Hepatocyte (in vitro differentiated cells): ENCODE data around the gene ERAS. TPM values are rescaled to one million over a fixed set of nuclear protein-coding genes. Genes with fewer than 3 reads are reported as not detected.

Experiments
- DNase-seq: peaks from one replicate; pipeline ENCODE4 v3.0.0-alpha.2; 2016; ENCODE audit warnings: low spot score
- H2AFZ ChIP-seq: fragments of 200-600 bp; sonication (generic); 2 replicates; pipeline ENCODE4 v1.6.0; 2016; ENCODE audit warnings: antibody characterized with exemption, mild to moderate bottlenecking
- H3K27ac ChIP-seq: fragments of 200-600 bp; sonication (generic); 2 replicates; pipeline ENCODE4 v1.5.1; 2016; ENCODE audit warnings: mild to moderate bottlenecking
- H3K27me3 ChIP-seq: fragments of 200-600 bp; sonication (generic); 2 replicates; pipeline ENCODE4 v1.6.1; 2016
- H3K36me3 ChIP-seq: fragments of 200-600 bp; sonication (generic); replicated peaks from 2 replicates; pipeline ENCODE4 v1.5.1; 2016; ENCODE audit warnings: low read depth; ENCODE audit not compliant: insufficient read depth
- H3K4me1 ChIP-seq: fragments of 200-600 bp; sonication (generic); 2 replicates; pipeline ENCODE4 v1.5.1; 2016; ENCODE audit warnings: mild to moderate bottlenecking, moderate library complexity; ENCODE audit not compliant: insufficient read depth
- H3K4me2 ChIP-seq: fragments of 200-600 bp; sonication (generic); 2 replicates; pipeline ENCODE4 v1.6.0; 2016
- H3K4me3 ChIP-seq: fragments of 200-600 bp; sonication (generic); 2 replicates; pipeline ENCODE4 v1.5.1; 2016; ENCODE audit warnings: mild to moderate bottlenecking
- H3K79me2 ChIP-seq: fragments of 200-600 bp; sonication (generic); 2 replicates; pipeline ENCODE4 v1.6.0; 2017; ENCODE audit warnings: mild to moderate bottlenecking
- H3K9me2 ChIP-seq: fragments of 200-600 bp; sonication (generic); replicated peaks from 2 replicates; pipeline ENCODE4 v1.6.0; 2017; ENCODE audit warnings: mild to moderate bottlenecking; ENCODE audit not compliant: insufficient read depth
- H3K9me3 ChIP-seq: fragments of 200-600 bp; sonication (generic); 2 replicates; pipeline ENCODE4 v1.5.1; 2016; ENCODE audit warnings: low read depth, mild to moderate bottlenecking
- H4K20me1 ChIP-seq: fragments of 200-600 bp; sonication (generic); 2 replicates; pipeline ENCODE4 v1.6.0; 2016; ENCODE audit warnings: mild to moderate bottlenecking; ENCODE audit not compliant: insufficient read depth, poor library complexity, severe bottlenecking
- CTCF ChIP-seq: fragments of 200-600 bp; sonication (generic); IDR thresholded peaks from 2 replicates; pipeline ENCODE4 v1.5.1; 2016; ENCODE audit warnings: antibody characterized with exemption, mild to moderate bottlenecking; ENCODE audit not compliant: poor library complexity
- EZH2 ChIP-seq: fragments of 200-600 bp; sonication (generic); IDR thresholded peaks from 2 replicates; pipeline ENCODE4 v1.6.1; 2016; ENCODE audit warnings: antibody characterized with exemption, mild to moderate bottlenecking, borderline replicate concordance
- EZH2phosphoT487 ChIP-seq: fragments of 200-600 bp; sonication (generic); IDR thresholded peaks from one replicate; pipeline ENCODE4 v1.6.1; 2018; ENCODE audit warnings: antibody characterized with exemption, mild to moderate bottlenecking, low read depth, moderate library complexity; ENCODE audit not compliant: unreplicated experiment, severe bottlenecking
- WGBS: methylation state at CpG from one replicate; pipeline ENCODE4 v1.1.6; 2016; ENCODE audit warnings: low lambda C conversion rate; ENCODE audit errors: missing lambda C conversion rate; 5-methylcytosine and 5-hydroxymethylcytosine counted together
- polyA plus RNA-seq: library from polyadenylated mRNA; unstranded; fragments of >200 nt; fragmentation: Nextera tagmentation; extraction: Ambion mirVana; gene quantifications from 2 replicates; pipeline ENCODE4 v1.2.1, GENCODE V29; 2016
- total RNA-seq: library from RNA; depleted of rRNA; stranded (reverse); fragments of >200 nt; gene quantifications from 2 replicates; pipeline ENCODE4 v1.2.3, GENCODE V29; 2014

The ERAS gene
- total RNA-seq (0.47 TPM in 1 of 2 replicates, not detected in the other), polyA plus RNA-seq (0.65 TPM in 1 of 2 replicates, not detected in the other)

GRCh38 chrX:48826135-48826875, at the start of gene ERAS:
Gene ERAS, plus strand, starts transcription at chrX:48826513. Its CDS starts 2,611 bp downstream, at chrX:48829124.
- no peaks in the 10 kb centered on the region for H3K9me3 ChIP-seq
- H2AFZ ChIP-seq = no peak within 1 kb of the TSS
- no peaks in the 10 kb centered on the region for H4K20me1 ChIP-seq
- no peak for DNase-seq
- WGBS = 94% methylated on average over 29 of the region's 67 CpGs
- H3K36me3 ChIP-seq = no peaks in the 10 kb centered on the region
- TF ChIP-seq CTCF = no peak
- TF ChIP-seq EZH2phosphoT487 = no peak
- TF ChIP-seq EZH2 = no peak
- H3K79me2 ChIP-seq = no peaks in the 10 kb centered on the region
- no peak within 1 kb of the TSS for H3K27ac ChIP-seq
- no peaks in the 10 kb centered on the region for H3K9me2 ChIP-seq
- no peaks in the 10 kb centered on the region for H3K4me1 ChIP-seq
- H3K4me2 ChIP-seq = no peak within 1 kb of the TSS
- no peak within 1 kb of the TSS for H3K4me3 ChIP-seq
- H3K27me3 ChIP-seq = peaks cover 4% of the 10 kb centered on the region

- H3K27ac ChIP-seq = no peak overlapping the region
- H3K79me2 ChIP-seq = no peaks in the 10 kb centered on the region
- H3K4me2 ChIP-seq = no peak overlapping the region
- H3K4me3 ChIP-seq = no peak overlapping the region
- H3K9me2 ChIP-seq = no peaks in the 10 kb centered on the region
- DNase-seq = no peak
- H3K36me3 ChIP-seq = no peaks in the 10 kb centered on the region
- H3K4me1 ChIP-seq = no peaks in the 10 kb centered on the region
- WGBS = 76% methylated on average over 13 of the region's 13 CpGs
- H3K27me3 ChIP-seq = no peaks in the 10 kb centered on the region
- no peak overlapping the region for H2AFZ ChIP-seq
- TF ChIP-seq EZH2phosphoT487 = no peak
- TF ChIP-seq EZH2 = no peak
- no peak for TF ChIP-seq CTCF
- H4K20me1 ChIP-seq = no peaks in the 10 kb centered on the region
- no peaks in the 10 kb centered on the region for H3K9me3 ChIP-seq
Measured at GRCh38 chrX:48776818-48777439, 49.4 kb upstream of the ERAS start.

- Histone ChIP-seq H3K79me2 (no peaks in the 10 kb centered on the region), H3K4me2 (no peak overlapping the region), H3K36me3 (no peaks in the 10 kb centered on the region), H3K27me3 (no peaks in the 10 kb centered on the region), H3K4me3 (no peak overlapping the region), H3K27ac (no peak overlapping the region), H3K4me1 (no peaks in the 10 kb centered on the region), H4K20me1 (no peaks in the 10 kb centered on the region), H3K9me2 (no peaks in the 10 kb centered on the region), H3K9me3 (no peaks in the 10 kb centered on the region), H2AFZ (no peak overlapping the region)
- DNase-seq = no peak
- no peak for TF ChIP-seq EZH2phosphoT487
- TF ChIP-seq CTCF = no peak
- no peak for TF ChIP-seq EZH2
- 80% methylated on average over 7 of the region's 7 CpGs for WGBS
Measured at GRCh38 chrX:48779399-48779798, 46.9 kb upstream of the ERAS start.
